Measurements from ENCODE around the gene FBXL7. TPM values are rescaled to one million over a fixed set of nuclear protein-coding genes. Genes with fewer than 3 reads are reported as not detected.
"Not testable (repeated sequence)": the region's sequence is repeated elsewhere in the genome, so short reads cannot be mapped to it uniquely, and the experiment has no call there.

The FBXL7 gene
- total and polyA plus RNA-seq, 2 donors (not counting 1 experiment from before 2014, with no cell fraction given): not detected

GRCh38 chr5:15858326-15858725 is 358.3 kb downstream of the FBXL7 start:
- ChIA-PET POLR2A (no interaction called here), CTCF (no interaction called here)
- no peaks in the 10 kb centered on the region for H3K4me1 Mint-ChIP-seq
- Histone ChIP-seq H3K4me1 (ENCODE audit: control insufficient read depth in 2 of 2, insufficient read depth in 2 of 2, low read length in 2 of 2) (no peaks in the 10 kb centered on the region), H3K4me3 (ENCODE audit: control extremely low read depth in 1 of 5, extremely low read depth in 1 of 5, insufficient read depth in 1 of 5, low read depth in 2 of 5, low read length in 4 of 5) (no peak overlapping the region), H3K27me3 (replicated peaks in 1 of 4; ENCODE audit: control extremely low read depth in 1 of 4, control insufficient read depth in 3 of 4, insufficient read depth in 4 of 4, low read length in 3 of 4) (no peaks in the 10 kb centered on the region), H4K20me1 (ENCODE audit: control insufficient read depth, insufficient read depth, low read length, poor library complexity, severe bottlenecking) (no peaks in the 10 kb centered on the region), H3K36me3 (replicated peaks in 1 of 2; ENCODE audit: control extremely low read depth in 1 of 2, control insufficient read depth in 1 of 2, extremely low read depth in 1 of 2, insufficient read depth in 2 of 2, low read length in 1 of 2) (no peaks in the 10 kb centered on the region), H3K4me2 (replicated peaks; ENCODE audit: low read depth, low read length, poor library complexity, severe bottlenecking) (no peak overlapping the region), H3K27ac (ENCODE audit: low read length in 2 of 2) (no peak overlapping the region), H3K79me2 (ENCODE audit: control insufficient read depth, insufficient read depth, low read length) (no peaks in the 10 kb centered on the region), H2AFZ (ENCODE audit: insufficient read depth, low read depth, low read length, poor library complexity, severe bottlenecking) (no peak overlapping the region), H3K9me3 (ENCODE audit: control extremely low read depth in 1 of 3, control insufficient read depth in 2 of 3, insufficient read depth in 1 of 3, low read length in 2 of 3) (peaks cover 0 to 3% (median 3%) of the 10 kb centered on the region in 3 donors), H3K9ac (ENCODE audit: low read length) (no peak overlapping the region)
- no peak for ATAC-seq (ENCODE audit: low read depth)
- peaks cover 3% of the 10 kb centered on the region for H3K9me3 Mint-ChIP-seq (ENCODE audit: insufficient read depth)
- H3K27me3 Mint-ChIP-seq: no peaks in the 10 kb centered on the region
- intact Hi-C loops (cut with micrococcal nuclease): no loop called here
- DNase-seq: no peak
- H3K4me3 Mint-ChIP-seq: no peak overlapping the region
- WGBS (ENCODE audit: insufficient coverage): no CpG with 5 or more reads among the region's 1 CpG
- H3K27ac Mint-ChIP-seq: no peak overlapping the region
- TF ChIP-seq CTCF (IDR thresholded peaks at IDR 0.05) (no peak), EZH2 (IDR thresholded peaks at IDR 0.05; ENCODE audit: borderline replicate concordance, insufficient read depth, low read depth, low read length, poor library complexity, severe bottlenecking) (no peak)

- no peak overlapping the region for H3K4me3 Mint-ChIP-seq
- no peaks in the 10 kb centered on the region for H3K4me1 Mint-ChIP-seq
- DNase-seq (no peak), ATAC-seq (ENCODE audit: low read depth) (no peak)
- H3K27me3 Mint-ChIP-seq: no peaks in the 10 kb centered on the region
- Histone ChIP-seq H3K27ac (ENCODE audit: low read length in 2 of 2) (no peak overlapping the region), H3K4me2 (replicated peaks; ENCODE audit: low read depth, low read length, poor library complexity, severe bottlenecking) (no peak overlapping the region), H3K27me3 (replicated peaks in 1 of 4; ENCODE audit: control extremely low read depth in 1 of 4, control insufficient read depth in 3 of 4, insufficient read depth in 4 of 4, low read length in 3 of 4) (no peaks in the 10 kb centered on the region), H3K79me2 (ENCODE audit: control insufficient read depth, insufficient read depth, low read length) (no peaks in the 10 kb centered on the region), H2AFZ (ENCODE audit: insufficient read depth, low read depth, low read length, poor library complexity, severe bottlenecking) (no peak overlapping the region), H4K20me1 (ENCODE audit: control insufficient read depth, insufficient read depth, low read length, poor library complexity, severe bottlenecking) (no peaks in the 10 kb centered on the region), H3K36me3 (replicated peaks in 1 of 2; ENCODE audit: control extremely low read depth in 1 of 2, control insufficient read depth in 1 of 2, extremely low read depth in 1 of 2, insufficient read depth in 2 of 2, low read length in 1 of 2) (no peaks in the 10 kb centered on the region), H3K4me3 (ENCODE audit: control extremely low read depth in 1 of 5, extremely low read depth in 1 of 5, insufficient read depth in 1 of 5, low read depth in 2 of 5, low read length in 4 of 5) (no peak overlapping the region), H3K4me1 (ENCODE audit: control insufficient read depth in 2 of 2, insufficient read depth in 2 of 2, low read length in 2 of 2) (no peaks in the 10 kb centered on the region), H3K9me3 (ENCODE audit: control extremely low read depth in 1 of 3, control insufficient read depth in 2 of 3, insufficient read depth in 1 of 3, low read length in 2 of 3) (peaks cover 0 to 3% (median 0%) of the 10 kb centered on the region in 3 donors), H3K9ac (ENCODE audit: low read length) (no peak overlapping the region)
- H3K27ac Mint-ChIP-seq: no peak overlapping the region
- WGBS (ENCODE audit: insufficient coverage): no CpG with 5 or more reads among the region's 4 CpGs
- ChIA-PET CTCF (no interaction called here), POLR2A (no interaction called here)
- intact Hi-C loops (cut with micrococcal nuclease): no loop called here
- TF ChIP-seq CTCF (IDR thresholded peaks at IDR 0.05) (no peak), EZH2 (IDR thresholded peaks at IDR 0.05; ENCODE audit: borderline replicate concordance, insufficient read depth, low read depth, low read length, poor library complexity, severe bottlenecking) (no peak)
- H3K9me3 Mint-ChIP-seq (ENCODE audit: insufficient read depth): peaks cover 6% of the 10 kb centered on the region
Measured at GRCh38 chr5:15864536-15865215, 364.7 kb downstream of the FBXL7 start.

GRCh38 chr5:15872259-15872658 is 372.3 kb downstream of the FBXL7 start:
- H3K4me1 Mint-ChIP-seq: not testable (repeated sequence)

More at GRCh38 chr5:15872259-15872658, 372.3 kb downstream of the FBXL7 start:
- ATAC-seq (ENCODE audit: low read depth); H3K79me2 ChIP-seq (ENCODE audit: control insufficient read depth, insufficient read depth, low read length); H3K9me3 ChIP-seq (ENCODE audit: control extremely low read depth in 1 of 3, control insufficient read depth in 2 of 3, insufficient read depth in 1 of 3, low read length in 2 of 3); intact Hi-C loops (cut with micrococcal nuclease); H3K4me3 Mint-ChIP-seq; H3K4me3 ChIP-seq (ENCODE audit: control extremely low read depth in 1 of 5, extremely low read depth in 1 of 5, insufficient read depth in 1 of 5, low read depth in 2 of 5, low read length in 4 of 5); H4K20me1 ChIP-seq (ENCODE audit: control insufficient read depth, insufficient read depth, low read length, poor library complexity, severe bottlenecking); H2AFZ ChIP-seq (ENCODE audit: insufficient read depth, low read depth, low read length, poor library complexity, severe bottlenecking); H3K27me3 Mint-ChIP-seq; H3K27ac ChIP-seq (ENCODE audit: low read length in 2 of 2); H3K9ac ChIP-seq (ENCODE audit: low read length); H3K4me1 ChIP-seq (ENCODE audit: control insufficient read depth in 2 of 2, insufficient read depth in 2 of 2, low read length in 2 of 2); H3K36me3 ChIP-seq (replicated peaks in 1 of 2; ENCODE audit: control extremely low read depth in 1 of 2, control insufficient read depth in 1 of 2, extremely low read depth in 1 of 2, insufficient read depth in 2 of 2, low read length in 1 of 2); H3K27me3 ChIP-seq (replicated peaks in 1 of 4; ENCODE audit: control extremely low read depth in 1 of 4, control insufficient read depth in 3 of 4, insufficient read depth in 4 of 4, low read length in 3 of 4); CTCF ChIA-PET; POLR2A ChIA-PET; H3K4me2 ChIP-seq (replicated peaks; ENCODE audit: low read depth, low read length, poor library complexity, severe bottlenecking); H3K27ac Mint-ChIP-seq; DNase-seq: not testable (repeated sequence)
- peaks cover 11% of the 10 kb centered on the region for H3K9me3 Mint-ChIP-seq (ENCODE audit: insufficient read depth)
- WGBS (ENCODE audit: insufficient coverage): no CpG with 5 or more reads among the region's 1 CpG

All from B cell (primary cell).